ENCODE measurements around the gene SCLT1. TPM values are rescaled to one million over a fixed set of nuclear protein-coding genes. Genes with fewer than 3 reads are reported as not detected.

The SCLT1 gene
- polyA plus RNA-seq, 2 of the 4 experiments (the other 2 are of a cell fraction): 7.4 to 12.1 TPM

DNA sequence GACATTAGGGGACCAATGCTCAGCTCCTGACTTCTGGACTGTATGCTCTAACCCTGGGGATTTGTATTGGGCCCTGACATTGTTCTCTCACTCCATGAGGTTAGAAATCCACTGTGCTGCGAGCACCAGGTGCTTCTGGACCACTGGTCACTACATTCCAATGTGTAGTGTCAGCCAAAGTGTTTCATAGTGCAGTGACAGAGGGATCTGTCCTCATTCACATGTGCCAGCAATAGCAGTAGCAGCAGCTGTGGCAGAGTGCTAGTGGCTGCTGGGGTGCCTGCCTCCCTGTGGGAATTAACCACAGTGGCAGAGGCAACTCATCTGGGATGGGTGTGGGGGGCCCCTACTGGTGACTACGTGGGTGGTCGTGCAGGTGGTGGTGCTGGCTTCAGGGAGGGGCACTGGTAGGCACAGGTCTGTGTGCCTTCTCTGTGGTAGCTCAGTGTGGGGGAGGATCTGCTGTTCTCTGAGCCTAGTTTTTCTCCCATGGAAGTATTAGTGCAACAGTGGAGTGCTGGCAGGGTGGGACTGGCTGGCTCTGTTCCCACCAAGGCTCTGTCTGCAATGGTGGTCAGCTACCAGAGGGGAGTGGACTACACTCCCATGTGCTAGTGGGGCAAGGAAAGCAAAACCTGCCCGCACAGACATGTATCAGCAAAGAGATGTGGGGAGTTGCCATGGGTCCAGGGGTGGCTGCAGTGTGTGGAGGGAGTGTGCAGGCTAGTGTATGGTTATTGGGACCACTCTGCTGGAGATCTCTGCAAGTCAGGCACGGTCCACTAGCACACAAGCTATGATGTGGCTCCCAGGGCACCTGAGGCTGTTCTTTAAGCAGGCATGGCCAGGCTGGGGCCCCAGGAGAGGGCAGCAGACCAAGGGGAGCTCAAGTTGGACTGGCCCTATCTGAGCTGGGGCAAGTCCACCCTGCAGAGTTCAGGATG is 78.5 kb downstream of the SCLT1 start:
- no peak overlapping the region for H3K27ac ChIP-seq
- 90% methylated on average over 5 of the region's 5 CpGs for WGBS (ENCODE audit: missing lambda C conversion rate)
- no peak for TF ChIP-seq POLR2A (IDR thresholded peaks at IDR 0.05; ENCODE audit: low read length)
- no peak for TF ChIP-seq FOSB (CRISPR knock-in tag; IDR thresholded peaks at IDR 0.05)
- TF ChIP-seq FOXS1 (CRISPR knock-in tag; IDR thresholded peaks at IDR 0.05): no peak
- TF ChIP-seq ESRRA (IDR thresholded peaks at IDR 0.05; ENCODE audit: borderline replicate concordance, low read length): no peak
- no peak for TF ChIP-seq TP53 (CRISPR knock-in tag; IDR thresholded peaks at IDR 0.05)
- TF ChIP-seq PHF8 (IDR thresholded peaks at IDR 0.05; ENCODE audit: borderline replicate concordance, low read depth): no peak
- TF ChIP-seq CBX2 (IDR thresholded peaks at IDR 0.05; ENCODE audit: borderline replicate concordance, low read depth): no peak
- no peak for TF ChIP-seq HEYL (CRISPR knock-in tag; IDR thresholded peaks at IDR 0.05)
- no peak for TF ChIP-seq SMC3 (IDR thresholded peaks at IDR 0.05)
- no peak for TF ChIP-seq BHLHE40 (IDR thresholded peaks at IDR 0.05; ENCODE audit: low read depth, low read length)
- ChIA-PET CTCF (interaction anchor here (1.3 kb wide), 1 partner anchor 22 kb away, joined by 5 read pairs; no protein-coding TSS in a partner anchor), POLR2A (no interaction called here)
- no peak overlapping the region for H3K4me2 ChIP-seq
- H3K4me3 ChIP-seq: no peak overlapping the region
- ATAC-seq: no peak
- no peak for DNase-seq (ENCODE audit: low read depth in 1 of 2, low spot score in 1 of 2)
- H3K9me3 ChIP-seq: peaks cover 29% of the 10 kb centered on the region
- no peak for FAIRE-seq
- no peaks in the 10 kb centered on the region for H3K4me1 ChIP-seq

DNA sequence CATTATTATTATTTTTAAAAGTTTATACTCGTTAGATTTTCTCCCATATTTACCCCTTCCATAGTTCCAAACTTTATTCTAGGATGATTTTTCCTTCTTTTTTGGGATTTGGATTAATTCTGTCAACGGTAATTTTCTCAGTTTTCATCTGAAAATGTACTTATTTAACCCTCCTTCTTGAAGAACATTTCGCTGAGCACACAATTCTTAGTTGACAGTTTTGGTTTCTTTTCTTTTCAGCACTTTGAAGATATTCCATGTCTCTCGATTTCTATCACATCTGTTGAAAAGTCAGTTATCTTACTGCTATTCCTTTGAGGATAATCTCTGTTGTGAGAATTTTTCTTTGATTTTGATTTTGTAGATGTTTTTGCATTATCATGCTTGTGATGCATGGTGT is 85.2 kb downstream of the SCLT1 start:
- TF ChIP-seq MAFK (IDR thresholded peaks at IDR 0.05; ENCODE audit: partially characterized antibody): peak; percentile 22
- no peak for TF ChIP-seq EP300 (IDR thresholded peaks at IDR 0.05)
- CTCF ChIA-PET: no interaction called here
- Histone ChIP-seq H3K27ac (no peak overlapping the region), H3K4me2 (no peak overlapping the region), H3K4me3 (no peak overlapping the region), H3K9me3 (peaks cover 15% of the 10 kb centered on the region; the same call in 2 of the 3 replicates), H3K4me1 (no peaks in the 10 kb centered on the region)
- ATAC-seq (no peak), FAIRE-seq (no peak), DNase-seq (ENCODE audit: low read depth in 1 of 2, low spot score in 1 of 2) (no peak)
- POLR2A ChIA-PET: no interaction called here
- WGBS (ENCODE audit: missing lambda C conversion rate): 81% methylated on average over 4 of the region's 4 CpGs

GRCh38 chr4:128986908-128987307 is 106.4 kb downstream of the SCLT1 start:
- no peak overlapping the region for H3K4me3 ChIP-seq
- CTCF ChIA-PET: no interaction called here
- 84% methylated on average over 2 of the region's 4 CpGs for WGBS (ENCODE audit: missing lambda C conversion rate)
- POLR2A ChIA-PET: no interaction called here
- DNase-seq (ENCODE audit: low read depth in 1 of 2, low spot score in 1 of 2) (no peak), FAIRE-seq (no peak), ATAC-seq (no peak)
- H3K27ac ChIP-seq: no peak overlapping the region
- no peaks in the 10 kb centered on the region for H3K9me3 ChIP-seq
- H3K4me1 ChIP-seq: 0 out of 3 replicates have a peak, but pooled peaks cover 4% of the 10 kb centered on the region
- H3K4me2 ChIP-seq: no peak overlapping the region
- TF ChIP-seq RARB (CRISPR knock-in tag; IDR thresholded peaks at IDR 0.05): no peak
- TF ChIP-seq EHF (CRISPR knock-in tag; IDR thresholded peaks at IDR 0.05): no peak
- no peak for TF ChIP-seq E2F6 (IDR thresholded peaks at IDR 0.05; ENCODE audit: borderline replicate concordance, low read depth)
- TF ChIP-seq MYC (IDR thresholded peaks at IDR 0.05; ENCODE audit: borderline replicate concordance, low read length): no peak
- no peak for TF ChIP-seq RFX5 (IDR thresholded peaks at IDR 0.05)
- TF ChIP-seq HOXA7 (CRISPR knock-in tag; IDR thresholded peaks at IDR 0.05): no peak
- no peak for TF ChIP-seq ZFP36 (IDR thresholded peaks at IDR 0.05; ENCODE audit: borderline replicate concordance, partially characterized antibody)
- no peak for TF ChIP-seq EP300 (IDR thresholded peaks at IDR 0.05)
- no peak for TF ChIP-seq ESRRA (IDR thresholded peaks at IDR 0.05; ENCODE audit: borderline replicate concordance, low read length)
- TF ChIP-seq CTCF (IDR thresholded peaks at IDR 0.05): no peak
- no peak for TF ChIP-seq NR3C1 (IDR thresholded peaks at IDR 0.05)
- TF ChIP-seq FOSB (CRISPR knock-in tag; IDR thresholded peaks at IDR 0.05): no peak
- TF ChIP-seq ZC3H11A (IDR thresholded peaks at IDR 0.05): no peak
- TF ChIP-seq TFCP2L1 (CRISPR knock-in tag; IDR thresholded peaks at IDR 0.05): no peak
- no peak for TF ChIP-seq GATA3 (IDR thresholded peaks at IDR 0.05; ENCODE audit: borderline replicate concordance)
- no peak for TF ChIP-seq PBX3 (IDR thresholded peaks at IDR 0.05)
- TF ChIP-seq, protein P1, sequence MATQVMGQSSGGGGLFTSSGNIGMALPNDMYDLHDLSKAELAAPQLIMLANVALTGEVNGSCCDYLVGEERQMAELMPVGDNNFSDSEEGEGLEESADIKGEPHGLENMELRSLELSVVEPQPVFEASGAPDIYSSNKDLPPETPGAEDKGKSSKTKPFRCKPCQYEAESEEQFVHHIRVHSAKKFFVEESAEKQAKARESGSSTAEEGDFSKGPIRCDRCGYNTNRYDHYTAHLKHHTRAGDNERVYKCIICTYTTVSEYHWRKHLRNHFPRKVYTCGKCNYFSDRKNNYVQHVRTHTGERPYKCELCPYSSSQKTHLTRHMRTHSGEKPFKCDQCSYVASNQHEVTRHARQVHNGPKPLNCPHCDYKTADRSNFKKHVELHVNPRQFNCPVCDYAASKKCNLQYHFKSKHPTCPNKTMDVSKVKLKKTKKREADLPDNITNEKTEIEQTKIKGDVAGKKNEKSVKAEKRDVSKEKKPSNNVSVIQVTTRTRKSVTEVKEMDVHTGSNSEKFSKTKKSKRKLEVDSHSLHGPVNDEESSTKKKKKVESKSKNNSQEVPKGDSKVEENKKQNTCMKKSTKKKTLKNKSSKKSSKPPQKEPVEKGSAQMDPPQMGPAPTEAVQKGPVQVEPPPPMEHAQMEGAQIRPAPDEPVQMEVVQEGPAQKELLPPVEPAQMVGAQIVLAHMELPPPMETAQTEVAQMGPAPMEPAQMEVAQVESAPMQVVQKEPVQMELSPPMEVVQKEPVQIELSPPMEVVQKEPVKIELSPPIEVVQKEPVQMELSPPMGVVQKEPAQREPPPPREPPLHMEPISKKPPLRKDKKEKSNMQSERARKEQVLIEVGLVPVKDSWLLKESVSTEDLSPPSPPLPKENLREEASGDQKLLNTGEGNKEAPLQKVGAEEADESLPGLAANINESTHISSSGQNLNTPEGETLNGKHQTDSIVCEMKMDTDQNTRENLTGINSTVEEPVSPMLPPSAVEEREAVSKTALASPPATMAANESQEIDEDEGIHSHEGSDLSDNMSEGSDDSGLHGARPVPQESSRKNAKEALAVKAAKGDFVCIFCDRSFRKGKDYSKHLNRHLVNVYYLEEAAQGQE (IDR thresholded peaks at IDR 0.05): no peak

Measured in A549 (cell line).